Stimulated activated CD4-positive, alpha-beta T cell treated with anti-CD3 and anti-CD28 coated beads, TNF-alpha, amount 100 ng/mL, for 48 hours (primary cell): ENCODE results near the gene ITGB4.

Experiments used
- DNase-seq, 3 donors: peaks; one replicate each; pipeline ENCODE4 v3.0.0-alpha.2; 2020; ENCODE audit warnings: low read depth in 3 of 3

Gene ITGB4

DNA sequence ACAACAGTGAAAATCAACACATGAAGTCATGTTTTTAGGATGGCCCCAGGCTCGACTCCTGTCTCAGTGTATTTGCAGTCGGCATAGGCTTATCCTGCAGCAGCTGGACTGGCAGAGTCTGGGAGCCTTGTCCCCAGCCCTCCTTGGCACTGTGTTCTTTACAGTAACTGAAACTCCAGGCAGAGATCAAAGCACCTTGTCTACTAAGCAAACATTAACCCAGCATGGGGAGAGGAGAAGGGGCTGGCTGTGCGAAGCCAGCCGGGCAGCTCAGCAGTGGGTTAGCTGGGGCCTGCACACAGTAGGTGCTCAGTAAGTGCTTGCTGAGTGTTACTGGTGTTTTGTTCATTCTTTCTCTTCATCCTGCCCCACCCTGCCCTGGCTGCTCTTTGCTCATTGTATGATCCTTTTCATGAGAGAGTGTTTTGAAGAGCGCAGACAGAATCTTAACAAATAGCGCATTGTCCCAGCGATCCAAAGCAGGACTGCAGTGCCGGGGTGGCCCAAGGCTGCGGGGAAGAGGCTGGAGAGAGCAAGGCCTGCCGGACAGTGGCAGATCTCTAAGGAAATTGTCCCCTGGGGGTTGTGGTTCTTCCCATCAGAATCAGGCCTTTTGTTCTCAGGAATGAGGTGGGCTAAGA lies 23.5 kb upstream of the ITGB4 start:
- DNase-seq, result no peak

- no peak for DNase-seq
Observed at GRCh38 chr17:75698659-75699058, 22.6 kb upstream of the ITGB4 start.

GRCh38 chr17:75701288-75701687 lies 20.0 kb upstream of the ITGB4 start:
- no peak for DNase-seq

GRCh38 chr17:75703191-75703590 lies 18.1 kb upstream of the ITGB4 start:
- no peak for DNase-seq

DNA sequence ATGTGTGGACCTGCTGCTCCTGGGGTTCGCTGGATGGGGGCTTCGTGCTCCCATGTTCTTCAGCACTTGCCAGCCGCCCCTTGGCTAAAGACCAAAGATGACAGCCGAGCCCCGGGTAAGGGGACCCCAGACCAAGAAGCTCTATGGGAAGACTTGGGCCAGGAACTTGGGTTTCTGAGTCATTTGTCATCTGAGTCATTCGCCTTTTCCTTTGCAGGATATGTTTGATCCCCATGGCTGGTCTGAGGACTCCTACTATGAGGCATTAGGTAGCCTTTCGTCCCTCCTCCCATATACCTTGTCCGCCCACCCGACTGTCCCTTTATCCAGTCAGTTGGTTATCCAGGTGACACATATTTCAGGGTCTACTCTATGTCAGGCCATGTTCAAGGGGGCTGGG lies 17.7 kb upstream of the ITGB4 start:
- no peak for DNase-seq

DNA sequence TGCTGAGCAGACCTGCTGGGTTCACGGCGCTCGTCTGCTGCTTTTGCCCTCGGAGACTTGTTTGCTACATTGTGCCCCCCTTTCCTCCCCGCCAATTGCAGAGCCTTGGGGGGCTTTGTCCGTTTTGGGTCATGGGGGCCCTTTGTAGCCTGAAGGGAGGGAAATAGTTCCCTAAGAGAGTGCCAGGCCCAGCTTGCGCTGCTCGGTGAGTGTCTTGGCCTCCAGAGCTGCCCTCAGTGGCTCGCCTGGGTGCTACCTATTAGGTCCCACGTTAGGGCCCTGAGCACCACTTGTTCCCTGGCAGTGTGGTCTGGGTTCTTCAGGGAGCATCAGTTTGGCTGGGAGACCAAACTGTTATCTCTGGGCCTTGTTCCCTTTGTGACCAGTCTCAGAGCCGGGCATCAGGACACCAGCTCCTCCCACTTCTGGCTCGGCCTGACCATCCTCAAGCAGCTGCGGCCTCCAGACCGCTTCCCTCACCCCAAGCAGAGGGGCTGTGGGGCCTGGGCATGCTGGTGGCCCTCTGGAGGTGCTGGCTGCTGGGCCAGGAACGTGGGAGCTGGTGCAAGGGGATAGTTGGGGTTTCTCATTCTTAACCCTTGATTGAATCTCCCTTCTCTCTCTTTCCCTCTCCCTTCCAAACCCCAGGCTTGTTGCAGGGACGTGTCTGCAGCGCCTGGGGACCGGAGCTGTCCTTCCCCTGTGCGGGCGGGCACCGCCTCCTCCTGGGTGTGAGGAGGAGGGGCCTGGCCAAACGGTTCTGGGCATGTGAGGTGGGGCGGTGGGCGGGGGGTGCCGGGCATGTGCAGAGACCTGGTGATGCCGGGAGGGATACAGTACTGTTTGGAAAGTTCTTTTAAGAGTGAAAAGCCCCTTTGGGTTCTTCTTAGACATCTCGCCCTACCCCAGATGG lies 16.0 kb upstream of the ITGB4 start:
- DNase-seq, result no peak

GRCh38 chr17:75706042-75706728 lies 15.1 kb upstream of the ITGB4 start:
- DNase-seq, result no peak

GRCh38 chr17:75707079-75707571 lies 14.1 kb upstream of the ITGB4 start:
- DNase-seq, result no peak

GRCh38 chr17:75712446-75712845 lies 8.8 kb upstream of the ITGB4 start:
- DNase-seq, result no peak

DNA sequence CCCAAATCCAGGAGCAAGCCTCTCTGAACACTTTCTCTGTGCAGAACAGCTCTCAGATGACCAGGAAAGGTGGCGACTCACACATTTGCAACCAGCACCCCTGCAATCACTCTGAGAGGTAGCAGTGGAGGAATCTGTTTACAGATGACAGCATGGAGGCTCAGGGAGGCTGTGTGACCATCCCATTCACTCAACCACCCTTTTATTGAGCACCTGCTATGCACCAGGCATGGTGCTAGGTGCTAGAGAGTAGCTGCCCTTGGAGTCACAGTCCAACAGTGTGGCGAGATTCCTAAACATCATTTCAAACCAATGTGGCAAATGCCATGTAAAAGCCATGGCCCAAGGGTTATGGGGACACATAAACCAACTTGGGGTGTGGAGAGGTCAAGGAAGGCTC lies 1.5 kb upstream of the ITGB4 start:
- DNase-seq, result no peak

DNA sequence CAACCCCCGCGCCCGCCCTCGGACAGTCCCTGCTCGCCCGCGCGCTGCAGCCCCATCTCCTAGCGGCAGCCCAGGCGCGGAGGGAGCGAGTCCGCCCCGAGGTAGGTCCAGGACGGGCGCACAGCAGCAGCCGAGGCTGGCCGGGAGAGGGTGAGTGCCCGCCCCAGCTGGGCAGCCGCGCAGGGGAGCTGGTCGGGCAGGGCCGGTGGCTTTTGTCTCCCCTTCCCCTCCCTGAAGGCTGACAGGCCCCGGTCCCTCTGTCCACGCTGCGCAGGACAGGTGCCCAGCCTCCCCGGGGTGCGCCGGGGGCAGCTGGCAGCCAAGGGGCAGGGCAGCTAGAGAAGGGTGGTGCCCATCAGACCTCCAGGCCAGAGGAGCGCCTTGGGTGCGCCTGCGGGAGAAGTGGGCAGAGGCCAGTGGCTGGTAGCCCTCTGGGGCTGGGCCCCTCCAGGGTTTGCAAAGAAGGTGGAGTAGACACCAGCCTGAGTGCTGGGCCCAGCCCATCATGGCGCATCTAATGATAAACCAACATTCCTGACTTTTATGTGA lies 278 bp downstream of the ITGB4 start:
- no peak for DNase-seq

GRCh38 chr17:75722076-75722475 lies 817 bp downstream of the ITGB4 start:
- DNase-seq, result no peak

GRCh38 chr17:75722542-75723095 lies 1.4 kb downstream of the ITGB4 start:
- DNase-seq, result no peak

- DNase-seq, result no peak
Observed at GRCh38 chr17:75723171-75723930, 2.1 kb downstream of the ITGB4 start.

GRCh38 chr17:75724016-75725003 lies 3.1 kb downstream of the ITGB4 start:
- DNase-seq, result no peak

- no peak for DNase-seq
Observed at GRCh38 chr17:75725504-75725903, 4.2 kb downstream of the ITGB4 start.

DNA sequence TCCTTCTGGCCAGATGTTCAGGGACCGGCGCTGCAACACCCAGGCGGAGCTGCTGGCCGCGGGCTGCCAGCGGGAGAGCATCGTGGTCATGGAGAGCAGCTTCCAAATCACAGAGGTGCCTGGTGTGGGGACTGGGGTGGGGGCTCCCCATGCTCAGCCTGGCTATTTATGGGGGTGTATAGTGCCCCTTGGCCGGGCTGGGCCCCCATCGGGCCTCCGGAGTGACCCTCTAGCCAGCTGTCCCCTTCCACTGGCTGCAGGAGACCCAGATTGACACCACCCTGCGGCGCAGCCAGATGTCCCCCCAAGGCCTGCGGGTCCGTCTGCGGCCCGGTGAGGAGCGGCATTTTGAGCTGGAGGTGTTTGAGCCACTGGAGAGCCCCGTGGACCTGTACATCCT lies 6.1 kb downstream of the ITGB4 start:
- no peak for DNase-seq

DNA sequence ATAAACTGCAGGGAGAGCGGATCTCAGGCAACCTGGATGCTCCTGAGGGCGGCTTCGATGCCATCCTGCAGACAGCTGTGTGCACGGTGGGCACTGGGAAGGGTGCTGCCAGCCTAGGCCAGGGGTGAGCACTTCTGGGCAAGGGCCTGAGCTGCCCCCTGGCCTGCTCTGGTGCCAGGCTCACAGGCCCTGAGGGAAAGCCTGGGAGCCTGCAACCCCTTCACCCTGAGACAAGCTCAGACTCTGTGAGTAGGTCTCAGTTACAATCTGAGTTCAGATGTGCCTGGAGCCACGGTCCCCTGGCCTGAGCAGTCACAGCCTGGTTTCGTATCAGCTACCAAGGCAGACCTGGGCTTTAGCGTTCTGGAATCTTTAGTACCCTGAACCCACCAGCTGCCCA lies 8.1 kb downstream of the ITGB4 start:
- DNase-seq, result no peak

DNA sequence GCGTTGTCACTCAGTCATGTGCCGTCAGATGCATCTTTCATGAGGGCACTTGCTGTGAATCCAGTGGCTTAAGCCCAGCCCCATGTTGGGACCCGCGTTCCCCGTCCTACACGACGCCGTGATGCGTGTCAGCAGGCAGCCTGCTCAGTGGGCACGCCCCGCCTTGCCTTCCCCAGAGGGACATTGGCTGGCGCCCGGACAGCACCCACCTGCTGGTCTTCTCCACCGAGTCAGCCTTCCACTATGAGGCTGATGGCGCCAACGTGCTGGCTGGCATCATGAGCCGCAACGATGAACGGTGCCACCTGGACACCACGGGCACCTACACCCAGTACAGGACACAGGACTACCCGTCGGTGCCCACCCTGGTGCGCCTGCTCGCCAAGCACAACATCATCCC lies 8.8 kb downstream of the ITGB4 start:
- no peak for DNase-seq
